Erythroblast (primary cell): ENCODE measurements around the gene WDR82.

ENCODE experiments used
- GATA1 ChIP-seq: IDR thresholded peaks from 2 replicates; pipeline ENCODE4 v1.6.1; 2011; ENCODE audit warnings: low read depth, mild to moderate bottlenecking, control low read depth, low read length, moderate library complexity
- POLR2A ChIP-seq: IDR thresholded peaks from 2 replicates; pipeline ENCODE4 v1.6.1; 2011; ENCODE audit warnings: mild to moderate bottlenecking, low read length

- TF ChIP-seq POLR2A (no peak), GATA1 (no peak)
Measured at GRCh38 chr3:52250122-52250521, 28.3 kb downstream of the WDR82 start.
